Measurements from ENCODE around the gene COL5A2.

Gene COL5A2

DNA sequence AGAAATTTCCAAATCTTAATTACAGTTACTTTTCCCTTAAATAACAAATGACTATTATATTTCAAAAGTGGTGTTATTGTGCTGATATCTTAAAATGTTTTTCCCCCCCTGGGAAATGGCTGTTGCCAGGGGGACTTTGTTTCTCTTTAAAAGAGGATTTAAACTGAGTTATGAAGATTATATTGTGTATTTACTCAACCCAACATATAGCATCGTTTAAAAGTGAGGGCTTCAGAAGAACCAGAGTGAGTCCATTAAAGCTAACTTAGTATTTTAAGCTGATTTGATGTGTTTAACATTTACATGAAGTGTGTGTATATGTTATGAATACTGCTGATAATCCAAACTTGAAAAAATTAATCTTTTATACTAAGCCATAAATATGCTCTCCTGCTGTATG, 81.6 kb downstream of the COL5A2 start:
- no peak for DNase-seq (ENCODE audit: low read depth)

DNA sequence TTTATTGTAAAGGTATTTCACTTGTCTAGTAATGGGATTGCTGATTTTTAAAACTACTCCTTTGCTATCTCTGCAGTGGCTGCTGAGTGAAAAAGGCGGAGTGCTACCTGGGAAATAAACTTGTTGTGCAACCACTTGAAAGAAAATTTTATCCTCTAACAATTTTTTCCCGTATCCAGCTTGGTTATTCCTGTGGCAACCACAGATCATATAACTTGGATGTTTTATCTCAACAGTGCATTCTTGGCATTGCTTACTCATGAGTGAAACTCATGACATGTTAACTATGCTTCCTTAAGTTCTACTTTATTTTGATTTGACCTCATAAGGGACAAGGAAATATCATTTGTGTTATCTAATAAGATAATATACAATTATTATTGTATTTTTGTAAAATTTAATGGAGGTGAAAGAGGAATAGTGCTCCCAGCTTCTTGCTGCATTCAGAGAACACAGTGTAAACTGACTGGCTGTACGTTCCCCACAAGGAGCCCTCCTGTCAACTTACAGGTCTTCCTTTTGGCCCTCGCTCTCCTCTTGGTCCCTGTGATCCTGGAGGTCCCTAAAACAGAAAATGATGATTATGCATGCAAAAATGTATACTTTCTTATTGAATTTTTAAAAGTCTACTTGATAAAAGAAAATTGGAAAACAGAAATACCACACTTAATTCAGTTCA, 82.7 kb downstream of the COL5A2 start:
- peak; percentile 73 for DNase-seq (ENCODE audit: low read depth)

DNA sequence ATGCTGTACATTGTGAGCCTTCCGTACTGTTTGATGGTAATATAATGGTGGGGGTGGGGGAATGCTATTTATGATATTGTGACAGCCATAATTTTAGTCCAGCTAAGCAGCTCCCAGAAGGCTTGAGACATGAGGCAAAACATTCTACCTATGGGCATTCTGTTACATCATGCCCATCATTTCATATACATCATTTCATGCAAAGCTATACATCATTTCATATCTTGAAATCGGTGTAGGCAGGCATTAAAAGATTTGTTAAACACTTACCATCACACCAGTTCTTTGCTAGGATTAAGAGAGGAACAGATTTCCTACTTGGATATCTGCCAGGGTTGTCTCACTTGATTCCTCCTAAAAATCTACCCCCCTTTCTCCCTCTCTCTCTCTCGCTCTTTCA, 84.5 kb downstream of the COL5A2 start:
- no peak for DNase-seq (ENCODE audit: low read depth)

DNA sequence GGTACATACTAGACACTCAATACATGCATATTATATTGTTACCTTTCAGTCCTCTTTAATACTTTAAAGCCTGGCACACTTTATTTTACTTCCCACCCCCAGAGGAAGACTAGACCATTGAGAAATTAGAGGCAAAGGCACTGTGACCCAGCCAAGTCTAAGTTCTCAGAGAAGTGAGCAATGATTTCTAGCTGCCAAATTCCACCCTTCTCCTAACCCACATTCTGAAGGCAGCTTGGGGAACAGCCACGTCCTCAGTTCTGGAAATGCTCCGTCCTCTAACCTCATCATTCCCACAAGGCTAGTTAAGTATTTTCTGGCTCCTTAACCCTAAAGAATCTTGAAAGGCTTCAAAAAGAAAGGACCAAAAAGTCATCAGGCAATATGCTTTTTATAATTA, 86.6 kb downstream of the COL5A2 start:
- peak; percentile 88 for DNase-seq (ENCODE audit: low read depth)

DNA sequence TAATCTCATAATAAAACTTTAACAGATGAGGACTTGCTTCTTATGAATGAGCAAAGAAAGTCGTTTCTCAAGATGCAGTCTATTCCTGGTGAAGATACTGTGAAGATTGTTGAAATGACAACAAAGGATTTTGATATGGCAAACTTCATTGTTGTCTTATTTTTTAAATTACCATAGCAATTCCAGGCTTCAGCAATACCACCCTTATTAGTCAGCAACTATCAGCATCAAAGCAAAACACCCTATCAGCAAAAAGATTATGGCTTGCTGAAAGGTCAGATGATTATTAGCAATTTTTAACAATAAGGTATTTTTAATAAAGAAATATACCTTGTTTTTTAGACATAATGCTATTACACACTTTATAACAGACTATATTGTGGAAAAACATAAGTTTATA, 88.3 kb downstream of the COL5A2 start:
- no peak for DNase-seq (ENCODE audit: low read depth)

DNA sequence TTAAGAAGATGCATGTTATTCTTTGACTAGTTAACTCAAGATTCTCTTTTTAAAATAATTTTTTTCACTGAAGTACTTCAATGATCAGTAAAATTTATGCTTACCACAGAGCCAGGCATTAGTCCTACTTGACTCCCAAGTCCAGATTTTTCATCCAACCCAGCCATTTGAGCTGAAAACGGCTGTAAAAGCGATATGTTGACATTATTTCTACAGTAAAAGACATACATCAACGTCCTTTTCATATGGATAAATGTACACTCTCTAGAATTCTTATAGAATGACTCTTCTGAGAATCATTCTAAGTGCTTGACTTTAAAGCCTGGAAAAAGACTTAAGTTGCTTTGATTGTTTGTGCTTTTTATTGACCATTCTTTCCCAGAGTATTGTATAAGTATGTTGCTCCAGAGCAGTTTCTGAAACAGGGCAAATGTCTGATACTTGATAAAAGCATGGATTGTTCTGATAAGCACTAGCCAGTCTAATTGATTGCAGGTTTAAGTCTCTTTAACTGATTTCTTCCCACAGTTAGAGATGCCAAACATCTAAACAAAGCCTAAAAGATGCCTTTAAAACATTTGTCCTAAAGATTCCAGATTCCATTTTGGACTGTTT, 90.9 kb downstream of the COL5A2 start:
- DNase-seq (ENCODE audit: low read depth): no peak

DNA sequence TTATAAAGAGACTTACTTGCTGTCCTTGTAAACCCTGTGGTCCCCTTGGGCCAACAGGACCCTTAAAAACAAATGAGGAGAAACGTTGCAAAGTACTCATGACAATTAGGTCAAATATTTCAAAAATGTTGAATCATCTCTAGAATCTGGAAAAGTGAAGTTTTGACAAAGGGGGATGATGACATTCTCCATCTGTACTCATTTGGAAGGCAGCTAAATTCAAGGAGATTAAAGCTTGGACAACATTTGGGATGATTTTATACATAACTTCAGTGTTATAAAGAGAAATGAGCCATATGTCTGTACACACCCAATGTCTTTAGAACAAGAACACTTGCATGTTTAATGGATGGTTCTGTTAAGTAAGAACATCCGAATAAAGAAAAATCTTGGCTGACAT, 92.9 kb downstream of the COL5A2 start:
- DNase-seq (ENCODE audit: low read depth): peak; percentile 67

DNA sequence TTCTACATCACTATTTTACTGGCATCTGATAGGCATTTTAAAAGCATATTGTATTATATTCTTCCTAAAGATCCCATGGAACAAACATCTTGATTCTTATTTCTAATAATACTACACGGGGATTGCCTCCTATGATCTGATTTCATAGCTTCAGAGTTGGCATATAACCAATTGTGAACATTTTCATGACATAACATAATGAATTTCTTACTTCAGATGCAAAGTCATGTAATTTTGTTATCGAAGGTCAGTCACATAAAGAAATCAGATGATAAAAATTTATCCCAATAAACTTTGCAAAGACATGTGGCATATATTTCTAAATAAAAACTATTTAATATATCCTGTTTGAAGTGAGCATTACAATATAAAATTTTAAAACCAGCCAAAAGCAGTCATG, 93.3 kb downstream of the COL5A2 start:
- no peak for DNase-seq (ENCODE audit: low read depth)

DNA sequence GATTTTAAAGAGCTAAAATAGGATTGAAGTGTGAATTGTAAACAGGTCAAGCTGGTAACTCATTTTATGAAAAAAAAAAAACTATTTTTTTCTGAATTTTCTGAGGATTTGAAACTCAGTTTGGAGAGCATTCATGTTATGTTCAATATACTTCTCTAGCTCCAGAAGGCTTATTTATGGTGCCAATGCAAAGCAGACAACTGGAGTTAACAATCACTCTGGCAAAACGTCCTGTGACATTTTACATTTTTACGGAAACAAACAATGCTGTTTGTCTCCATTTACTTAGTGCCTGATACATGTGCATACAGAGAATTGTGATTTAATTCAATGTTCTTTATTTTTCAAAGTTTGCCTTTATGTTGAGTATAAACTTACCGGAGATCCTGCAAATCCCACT, 96.0 kb downstream of the COL5A2 start:
- no peak for DNase-seq (ENCODE audit: low read depth)

DNA sequence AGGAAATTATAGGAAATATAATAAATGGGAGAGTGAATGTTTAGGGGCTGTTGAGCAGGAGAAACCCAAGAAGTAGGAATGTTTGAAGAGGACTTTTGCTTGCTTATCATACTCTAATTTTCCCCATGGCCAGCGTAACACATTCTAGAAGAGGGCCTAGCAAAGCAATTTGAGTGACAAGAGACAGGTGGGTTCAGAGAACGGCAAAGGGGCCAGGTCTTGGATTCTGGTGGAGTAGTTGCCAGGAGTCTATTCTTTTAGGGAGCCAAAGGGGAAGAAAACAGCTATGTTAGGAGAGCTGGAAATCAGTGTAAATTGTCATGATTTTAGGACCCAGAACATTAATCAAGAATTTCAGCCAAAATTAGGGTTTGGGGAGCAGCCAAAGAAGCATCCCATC, 96.5 kb downstream of the COL5A2 start:
- no peak for DNase-seq (ENCODE audit: low read depth)

DNA sequence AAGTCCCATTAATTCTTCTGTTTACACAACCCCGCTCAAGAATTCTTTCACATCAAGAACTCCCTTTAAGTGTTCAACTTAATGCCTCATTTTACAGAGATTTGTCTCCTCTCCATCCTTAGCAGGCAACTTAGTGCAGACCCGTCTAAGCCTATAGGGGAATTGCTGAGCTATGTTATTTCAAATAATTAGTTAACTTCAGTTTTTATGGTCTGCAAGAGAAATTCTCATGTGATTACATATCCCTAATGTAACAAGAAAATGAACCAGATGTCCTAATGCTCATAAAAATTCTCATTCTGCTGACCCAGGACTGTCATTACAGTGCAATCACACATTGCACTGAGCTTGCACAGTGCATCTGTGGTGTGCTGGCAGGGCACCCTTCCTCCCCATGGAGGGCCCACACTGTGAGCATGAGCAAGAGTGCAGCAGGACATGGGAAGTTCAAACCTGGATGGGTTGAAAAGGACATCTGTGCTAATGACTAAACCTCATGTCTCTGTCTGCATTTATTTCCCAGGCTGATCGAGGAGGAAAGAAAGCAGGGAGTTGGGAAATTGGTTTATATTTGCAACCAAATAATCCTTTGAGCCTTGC, 97.1 kb downstream of the COL5A2 start:
- DNase-seq (ENCODE audit: low read depth): peak; percentile 36

DNA sequence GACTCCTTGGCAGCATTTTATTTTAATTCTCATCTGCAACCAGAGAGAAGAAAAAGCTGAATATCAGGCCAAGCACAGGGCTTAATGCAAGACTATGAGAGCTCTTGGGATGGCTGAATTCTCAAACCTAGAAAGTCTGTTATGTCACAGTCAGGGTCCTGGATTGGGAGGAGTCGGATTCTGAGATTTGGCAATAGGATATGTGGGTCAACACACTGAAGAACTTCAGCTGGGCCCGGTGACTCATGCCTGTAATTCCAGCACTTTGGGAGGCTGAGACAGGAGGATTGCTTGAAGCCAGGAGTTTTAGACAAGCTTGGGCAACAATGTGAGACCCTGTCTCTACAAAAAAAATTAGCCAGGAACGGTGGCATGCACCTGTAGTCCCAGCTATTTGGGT, 103.0 kb downstream of the COL5A2 start:
- DNase-seq (ENCODE audit: low read depth): no peak

DNA sequence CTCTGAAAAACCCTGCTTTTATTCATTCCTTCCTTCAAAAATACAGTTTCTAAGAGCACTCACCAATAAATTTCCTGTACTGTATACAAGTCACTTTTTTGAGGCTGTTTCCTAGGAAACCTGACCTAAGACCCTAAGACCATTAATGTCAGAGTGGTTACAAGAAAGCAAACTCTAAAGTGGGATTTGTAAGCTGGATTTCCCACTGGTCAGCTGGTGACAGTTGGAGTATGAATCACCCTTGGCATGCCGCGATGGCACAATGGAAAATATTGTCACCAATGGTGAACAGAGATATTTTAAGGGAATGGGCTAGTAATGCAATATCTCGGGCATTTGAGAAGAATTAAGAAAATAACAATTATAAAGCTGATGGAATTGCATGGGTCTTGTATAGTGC, 103.4 kb downstream of the COL5A2 start:
- no peak for DNase-seq (ENCODE audit: low read depth)

DNA sequence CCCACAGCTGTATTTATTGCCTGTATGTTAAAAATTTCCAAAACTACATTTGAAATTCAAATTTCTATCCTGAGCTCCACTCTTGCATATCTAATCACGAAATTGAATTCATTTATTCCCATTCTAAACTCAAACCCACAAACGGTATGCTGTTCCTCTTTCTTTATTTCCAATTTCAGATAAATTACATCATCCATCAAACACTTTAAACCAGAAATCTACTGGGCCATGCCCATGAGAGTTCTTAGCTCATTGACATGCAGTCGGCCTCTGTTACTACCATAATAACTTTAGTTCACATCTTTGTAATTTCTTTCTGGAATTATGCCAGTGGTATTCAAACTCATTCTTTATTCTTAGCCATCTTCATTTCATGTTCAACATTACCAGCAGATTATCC, 105.1 kb downstream of the COL5A2 start:
- DNase-seq (ENCODE audit: low read depth): no peak

DNA sequence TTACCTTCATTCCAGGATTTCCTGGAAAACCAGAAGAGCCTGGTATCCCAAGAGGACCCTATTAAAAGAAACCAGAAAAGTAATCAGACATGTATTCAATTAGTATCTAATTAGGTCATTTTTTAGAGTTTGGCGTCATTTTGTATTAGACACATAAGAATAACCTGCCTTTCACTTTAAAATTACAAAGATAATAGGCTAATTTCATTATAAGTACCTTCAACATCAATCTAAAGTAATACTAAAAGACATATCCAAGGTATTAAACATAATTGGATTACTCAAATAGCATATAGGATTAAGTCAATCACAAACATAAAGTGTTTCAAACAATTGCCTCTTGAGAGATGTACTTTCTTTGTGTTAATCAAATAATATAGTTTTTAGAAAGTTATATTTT, 107.5 kb downstream of the COL5A2 start:
- DNase-seq (ENCODE audit: low read depth): no peak

DNA sequence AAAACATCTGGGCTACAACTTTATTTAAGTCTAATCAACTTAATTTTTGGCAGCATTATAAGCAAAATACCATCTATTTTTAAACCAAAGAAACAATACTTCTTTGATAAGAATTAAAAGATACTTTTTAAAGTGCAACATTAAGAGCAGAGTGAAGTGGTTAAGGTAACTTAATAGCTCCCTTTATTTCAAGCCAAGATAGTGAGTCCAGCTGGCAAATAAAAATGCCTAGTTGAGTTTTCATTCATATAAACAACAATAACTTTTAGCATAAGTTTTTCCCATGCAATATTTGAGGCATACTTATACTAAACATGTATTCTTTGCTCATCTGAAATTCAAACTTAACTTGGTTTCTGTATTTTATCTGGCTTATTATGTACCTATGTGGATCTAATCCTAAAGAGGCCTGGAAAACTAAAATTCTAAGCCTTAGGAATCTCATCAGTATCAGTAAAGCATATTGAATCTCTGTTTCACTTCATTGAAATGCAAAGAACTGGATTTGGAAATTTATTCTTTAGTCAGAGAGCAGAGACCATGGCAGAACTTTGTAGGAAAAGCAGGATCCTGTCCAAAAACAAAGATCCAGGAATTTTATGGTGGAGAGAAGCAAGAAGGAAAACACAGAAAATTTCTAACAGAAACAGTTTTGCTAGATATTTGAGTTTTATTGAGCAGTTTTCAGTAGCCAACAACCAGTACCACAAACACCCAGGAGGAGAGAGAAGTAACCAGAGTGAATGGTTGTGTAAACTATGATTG, 109.5 kb downstream of the COL5A2 start:
- DNase-seq (ENCODE audit: low read depth): no peak

DNA sequence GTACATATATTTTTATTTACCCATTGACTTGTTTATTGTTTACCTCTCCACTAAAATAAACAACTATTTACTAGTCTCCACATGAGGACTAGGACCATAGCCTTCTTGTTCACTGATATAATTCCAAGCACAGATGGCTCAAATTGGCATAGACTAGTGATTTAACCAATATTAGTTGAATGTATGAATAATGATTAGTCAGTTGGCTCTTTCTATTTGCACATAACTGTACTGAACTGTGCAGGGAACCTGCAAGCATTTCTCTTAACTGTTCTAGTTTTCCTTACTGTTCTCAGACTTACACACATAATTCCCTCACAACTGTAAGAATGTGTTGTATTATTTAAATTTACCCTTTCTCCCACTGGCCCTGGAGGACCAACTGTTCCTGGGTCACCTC, 113.5 kb downstream of the COL5A2 start:
- no peak for DNase-seq (ENCODE audit: low read depth)

DNA sequence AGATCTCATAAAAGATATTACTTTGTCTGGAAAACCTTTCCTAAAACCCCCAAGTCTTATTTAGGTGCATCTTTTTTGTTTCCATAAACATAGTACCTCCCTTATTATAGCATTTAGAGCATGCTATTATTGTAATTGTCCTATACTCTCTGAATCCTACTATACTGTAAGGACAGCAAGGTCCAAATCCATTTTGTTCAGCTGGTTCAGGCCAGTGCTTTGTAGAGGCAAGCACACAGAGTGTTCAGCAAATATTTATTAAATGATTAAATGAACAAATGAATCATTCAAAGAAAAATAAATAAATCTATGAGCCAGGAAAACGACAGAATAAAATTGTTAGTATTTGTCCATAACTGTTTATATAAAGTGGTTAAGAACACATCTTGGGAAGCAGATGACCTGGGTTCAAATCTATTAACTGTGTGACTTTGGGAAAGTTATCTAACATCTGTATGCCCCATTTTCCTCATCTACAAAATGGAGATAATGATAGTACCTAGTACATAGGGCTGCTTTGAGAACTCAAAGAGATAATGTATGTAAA, 119.4 kb downstream of the COL5A2 start:
- DNase-seq (ENCODE audit: low read depth): no peak

DNA sequence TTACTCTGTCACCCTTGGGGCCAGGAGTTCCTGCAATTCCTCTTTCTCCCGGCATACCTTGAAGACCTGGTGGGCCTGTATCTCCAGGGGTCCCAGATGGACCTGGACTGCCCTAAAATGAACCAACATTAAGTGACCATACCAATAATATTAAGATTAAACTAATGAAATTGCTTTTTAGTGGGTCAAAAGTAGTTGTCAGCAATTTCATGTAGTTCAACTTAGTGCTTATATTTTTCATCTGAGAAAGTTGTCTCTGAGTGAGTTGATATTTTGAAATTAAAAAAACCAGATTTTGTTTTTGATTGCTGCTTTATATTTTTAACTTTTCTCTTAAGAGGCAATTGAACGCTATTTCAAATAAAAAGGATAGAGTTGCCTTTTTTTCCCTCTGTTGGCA, 122.2 kb downstream of the COL5A2 start:
- DNase-seq (ENCODE audit: low read depth): no peak

DNA sequence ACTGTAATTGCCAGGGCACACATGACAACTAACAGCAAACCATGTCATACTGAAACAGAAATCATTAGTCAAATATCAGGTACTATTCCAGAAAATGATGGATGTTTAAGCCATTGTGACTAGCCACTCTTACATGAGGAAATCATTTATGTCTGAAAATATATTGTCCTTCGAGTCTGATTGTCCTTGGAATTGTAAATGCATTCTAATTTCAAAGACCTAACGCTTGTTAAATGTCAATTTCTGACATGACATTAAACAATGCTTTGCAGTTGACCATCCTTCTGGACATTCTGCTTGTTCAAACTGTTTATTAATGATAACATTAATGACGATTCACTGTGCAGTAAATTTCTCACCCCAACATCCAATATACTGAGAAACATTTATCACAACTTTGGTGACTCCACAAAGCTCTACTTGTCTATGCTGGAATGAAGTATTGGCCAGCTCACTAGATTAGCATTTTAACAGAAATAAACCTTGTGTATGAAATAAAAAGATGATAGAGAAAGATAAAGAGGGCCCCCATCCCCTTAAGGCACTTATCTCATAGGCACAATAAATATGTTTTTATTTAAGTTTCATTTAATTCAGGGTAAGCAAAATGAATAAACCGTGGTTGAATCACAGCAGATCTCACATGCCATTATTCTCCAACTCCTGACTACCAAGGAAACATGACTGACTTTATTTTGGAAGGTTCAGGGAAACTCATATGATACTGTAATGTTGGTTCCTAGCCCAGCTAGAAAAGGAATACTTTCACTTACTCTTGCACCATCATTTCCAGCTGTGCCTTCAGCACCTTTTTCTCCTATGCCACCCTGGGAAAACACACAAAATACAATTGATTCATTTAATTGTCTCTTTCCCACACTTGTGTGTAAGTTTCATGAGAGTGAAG, 123.1 kb downstream of the COL5A2 start:
- no peak for DNase-seq (ENCODE audit: low read depth)

DNA sequence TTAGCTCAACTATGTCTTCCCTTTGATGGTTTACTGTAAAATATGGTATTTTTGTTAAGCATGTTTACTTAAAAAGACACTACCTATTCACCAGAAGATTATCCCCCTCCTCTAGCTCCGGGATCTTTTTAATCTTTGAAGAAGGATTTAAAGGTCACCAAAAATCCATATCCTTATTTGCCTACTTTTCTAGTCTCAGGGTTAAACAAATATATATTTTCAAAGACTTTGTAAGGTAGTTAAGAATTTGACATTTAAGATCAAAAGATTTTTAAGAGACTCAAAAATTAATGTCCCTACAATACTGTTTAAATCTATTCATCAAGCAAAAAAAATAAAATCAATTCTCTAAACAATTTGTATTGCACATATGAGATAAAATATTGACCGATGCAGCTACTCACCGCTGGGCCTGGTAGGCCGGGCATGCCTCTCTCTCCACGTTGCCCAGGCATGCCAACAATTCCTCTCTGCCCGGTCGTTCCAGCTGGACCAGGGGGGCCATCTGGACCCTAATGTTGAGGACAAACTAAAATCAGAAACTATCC, 129.3 kb downstream of the COL5A2 start:
- no peak for DNase-seq (ENCODE audit: low read depth)
